ENCODE measurements around the gene ZAR1L.

GRCh38 chr13:32265726-32266125, 49.4 kb downstream of the ZAR1L start:
- TF ChIP-seq CTCF (conservative IDR thresholded peaks at IDR 0.05) (no peak), ZFX (IDR thresholded peaks at IDR 0.05) (no peak)

Measured in C4-2B (cell line).